Body of pancreas (tissue), 4 donors: Measurements from ENCODE around the gene FOXC1.

Experiments used
- POLR2A ChIP-seq, 3 donors: fragments of 450-650 bp; IDR thresholded peaks; one replicate each; pipeline ENCODE4 v1.6.1; 2016; ENCODE audit warnings: antibody characterized with exemption in 3 of 3, mild to moderate bottlenecking in 2 of 3
- TF ChIP-seq, protein P1 (sequence below), 7 experiments: fragments of 450-650 bp in 4 of 7; fragments of 200-600 bp in 3 of 7; sonication (generic) in 3 of 7; IDR thresholded peaks; one replicate each; pipeline ENCODE4 v1.5.1; 2016 to 2019; ENCODE audit warnings: antibody characterized with exemption in 7 of 7

DNA sequence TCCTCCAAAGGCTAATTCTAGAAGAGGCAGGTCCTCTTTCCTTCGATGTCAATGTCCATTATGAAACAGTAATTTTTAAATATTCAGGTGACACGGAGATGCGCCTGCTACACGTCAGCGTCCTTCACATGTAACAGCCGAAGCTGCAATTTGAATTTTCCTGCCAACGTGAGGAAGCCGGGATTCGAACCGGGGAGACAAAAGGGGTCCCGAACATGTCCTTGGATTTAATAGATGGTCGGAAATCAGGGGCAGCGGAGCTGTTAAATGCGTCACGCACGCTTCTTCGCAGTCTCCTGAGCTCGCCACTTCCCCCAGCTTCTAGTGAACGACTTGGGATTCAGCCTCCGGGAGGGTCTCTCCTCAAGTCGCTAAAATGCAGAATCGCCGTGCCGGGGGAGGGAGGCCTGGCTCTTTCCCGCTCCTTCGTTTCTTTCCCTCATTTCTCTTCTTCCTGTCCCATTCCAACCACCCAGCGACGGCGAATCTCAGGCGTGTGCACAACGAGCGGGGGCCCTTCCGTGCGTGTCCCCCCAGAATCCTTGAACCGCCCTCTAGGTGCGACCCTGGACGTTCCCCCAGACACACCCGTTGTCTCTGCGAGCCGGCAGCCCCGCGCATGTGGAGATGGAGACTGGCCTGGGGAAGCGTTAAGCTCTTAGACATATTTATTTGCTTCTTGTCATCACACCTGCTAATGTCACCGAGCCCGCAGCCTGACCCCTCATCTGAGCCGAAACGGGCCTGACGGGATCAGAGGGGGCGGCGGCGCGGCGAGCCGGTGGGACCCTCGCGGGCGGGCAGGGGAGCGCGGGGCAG, 1.3 kb upstream of the FOXC1 start:
- no peak for TF ChIP-seq POLR2A (IDR thresholded peaks at IDR 0.05)
- TF ChIP-seq, protein P1, sequence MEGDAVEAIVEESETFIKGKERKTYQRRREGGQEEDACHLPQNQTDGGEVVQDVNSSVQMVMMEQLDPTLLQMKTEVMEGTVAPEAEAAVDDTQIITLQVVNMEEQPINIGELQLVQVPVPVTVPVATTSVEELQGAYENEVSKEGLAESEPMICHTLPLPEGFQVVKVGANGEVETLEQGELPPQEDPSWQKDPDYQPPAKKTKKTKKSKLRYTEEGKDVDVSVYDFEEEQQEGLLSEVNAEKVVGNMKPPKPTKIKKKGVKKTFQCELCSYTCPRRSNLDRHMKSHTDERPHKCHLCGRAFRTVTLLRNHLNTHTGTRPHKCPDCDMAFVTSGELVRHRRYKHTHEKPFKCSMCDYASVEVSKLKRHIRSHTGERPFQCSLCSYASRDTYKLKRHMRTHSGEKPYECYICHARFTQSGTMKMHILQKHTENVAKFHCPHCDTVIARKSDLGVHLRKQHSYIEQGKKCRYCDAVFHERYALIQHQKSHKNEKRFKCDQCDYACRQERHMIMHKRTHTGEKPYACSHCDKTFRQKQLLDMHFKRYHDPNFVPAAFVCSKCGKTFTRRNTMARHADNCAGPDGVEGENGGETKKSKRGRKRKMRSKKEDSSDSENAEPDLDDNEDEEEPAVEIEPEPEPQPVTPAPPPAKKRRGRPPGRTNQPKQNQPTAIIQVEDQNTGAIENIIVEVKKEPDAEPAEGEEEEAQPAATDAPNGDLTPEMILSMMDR (IDR thresholded peaks at IDR 0.05): no peak
